Astrocyte (in vitro differentiated cells and primary cell): ENCODE measurements around the gene CADM4.

Experiments used
- EZH2 ChIP-seq: IDR thresholded peaks from 2 replicates; pipeline ENCODE4 v1.6.1; 2012; ENCODE audit warnings: mild to moderate bottlenecking, low read length, inconsistent platforms; ENCODE audit not compliant: insufficient read depth
- TF ChIP-seq, protein P1 (sequence below): IDR thresholded peaks from 2 replicates; pipeline ENCODE4 v1.5.1; 2011; ENCODE audit warnings: low read depth, mild to moderate bottlenecking, inconsistent platforms, low read length, moderate library complexity; ENCODE audit not compliant: insufficient read depth

DNA sequence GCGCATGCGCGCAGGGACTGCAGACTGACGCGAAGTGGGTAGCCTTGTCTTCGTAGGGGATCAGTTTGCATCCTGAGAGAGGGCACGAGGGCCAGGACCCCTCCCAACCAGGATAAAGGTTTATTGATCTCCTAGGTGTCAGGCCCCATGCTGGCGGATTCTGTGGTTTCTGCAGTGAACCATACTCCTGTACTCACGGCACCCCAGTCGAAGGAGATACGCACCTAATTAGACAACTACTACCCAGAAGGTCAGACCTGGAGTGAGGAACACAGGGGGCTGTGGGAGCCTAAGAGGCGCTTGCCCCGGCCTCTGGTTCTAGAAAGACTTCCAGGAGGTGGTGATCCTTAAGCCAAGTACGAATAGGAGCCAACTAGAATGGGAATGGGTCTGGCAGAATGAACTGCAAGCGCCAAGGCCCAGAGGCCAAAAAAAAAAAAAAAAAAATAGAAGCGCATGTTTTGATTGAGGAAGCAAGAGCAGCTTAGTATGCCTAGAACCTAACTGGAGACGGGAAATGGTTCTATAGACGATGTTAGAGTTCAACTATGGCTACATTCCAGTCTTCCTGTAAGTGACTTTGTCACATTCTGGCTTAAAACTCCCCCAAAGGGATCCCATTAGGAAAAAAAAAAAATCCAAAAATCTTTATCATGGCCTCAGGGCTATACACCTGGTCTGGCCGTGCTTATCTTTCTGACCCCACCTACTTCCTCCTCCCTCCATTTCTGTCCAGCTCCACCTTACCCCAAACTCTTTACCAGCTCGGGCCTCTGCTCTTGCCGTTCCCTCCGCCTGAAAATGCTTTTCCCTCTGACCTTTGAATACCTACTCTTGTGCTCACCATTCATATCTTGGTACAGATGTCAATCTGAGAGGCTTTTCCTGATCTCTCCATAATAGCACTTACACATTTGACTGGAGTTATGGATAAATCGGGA lies 19.3 kb downstream of the CADM4 start:
- TF ChIP-seq, protein P1, sequence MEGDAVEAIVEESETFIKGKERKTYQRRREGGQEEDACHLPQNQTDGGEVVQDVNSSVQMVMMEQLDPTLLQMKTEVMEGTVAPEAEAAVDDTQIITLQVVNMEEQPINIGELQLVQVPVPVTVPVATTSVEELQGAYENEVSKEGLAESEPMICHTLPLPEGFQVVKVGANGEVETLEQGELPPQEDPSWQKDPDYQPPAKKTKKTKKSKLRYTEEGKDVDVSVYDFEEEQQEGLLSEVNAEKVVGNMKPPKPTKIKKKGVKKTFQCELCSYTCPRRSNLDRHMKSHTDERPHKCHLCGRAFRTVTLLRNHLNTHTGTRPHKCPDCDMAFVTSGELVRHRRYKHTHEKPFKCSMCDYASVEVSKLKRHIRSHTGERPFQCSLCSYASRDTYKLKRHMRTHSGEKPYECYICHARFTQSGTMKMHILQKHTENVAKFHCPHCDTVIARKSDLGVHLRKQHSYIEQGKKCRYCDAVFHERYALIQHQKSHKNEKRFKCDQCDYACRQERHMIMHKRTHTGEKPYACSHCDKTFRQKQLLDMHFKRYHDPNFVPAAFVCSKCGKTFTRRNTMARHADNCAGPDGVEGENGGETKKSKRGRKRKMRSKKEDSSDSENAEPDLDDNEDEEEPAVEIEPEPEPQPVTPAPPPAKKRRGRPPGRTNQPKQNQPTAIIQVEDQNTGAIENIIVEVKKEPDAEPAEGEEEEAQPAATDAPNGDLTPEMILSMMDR = no peak
- no peak for TF ChIP-seq EZH2
